Kidney epithelial cell (primary cell): Measurements from ENCODE around the gene MGAT2. TPM values are rescaled to one million over a fixed set of nuclear protein-coding genes. Genes with fewer than 3 reads are reported as not detected.
"Not testable (repeated sequence)": the region's sequence is repeated elsewhere in the genome, so short reads cannot be mapped to it uniquely, and the experiment has no call there.

Experiments used
- DNase-seq: peaks from one replicate; pipeline ENCODE4 v3.0.0-alpha.2; 2010; ENCODE audit warnings: low read depth
- H3K27me3 ChIP-seq: 2 replicates; pipeline ENCODE4 v1.6.0; 2011; ENCODE audit warnings: low read length; ENCODE audit not compliant: control insufficient read depth, insufficient read depth
- H3K36me3 ChIP-seq: 2 replicates; pipeline ENCODE4 v1.5.1; 2011; ENCODE audit warnings: low read length; ENCODE audit not compliant: control insufficient read depth, insufficient read depth
- H3K4me3 ChIP-seq: 2 replicates; pipeline ENCODE4 v1.5.1; 2011; ENCODE audit warnings: low read depth, mild to moderate bottlenecking, control low read depth, low read length
- total RNA-seq: library from RNA; depleted of rRNA; stranded (reverse); fragments of >200 nt; gene quantifications from 2 replicates; pipeline ENCODE4 v1.2.3, GENCODE V29; 2015
- TF ChIP-seq, protein P1 (sequence below): IDR thresholded peaks from 2 replicates; pipeline ENCODE4 v1.5.1; 2011; ENCODE audit warnings: mild to moderate bottlenecking, moderate library complexity, low read length, control low read depth, inconsistent platforms; ENCODE audit not compliant: insufficient read depth, poor library complexity, severe bottlenecking

MGAT2 gene
- total RNA-seq, 1 donor from 2014 or later: 45.2 TPM

DNA sequence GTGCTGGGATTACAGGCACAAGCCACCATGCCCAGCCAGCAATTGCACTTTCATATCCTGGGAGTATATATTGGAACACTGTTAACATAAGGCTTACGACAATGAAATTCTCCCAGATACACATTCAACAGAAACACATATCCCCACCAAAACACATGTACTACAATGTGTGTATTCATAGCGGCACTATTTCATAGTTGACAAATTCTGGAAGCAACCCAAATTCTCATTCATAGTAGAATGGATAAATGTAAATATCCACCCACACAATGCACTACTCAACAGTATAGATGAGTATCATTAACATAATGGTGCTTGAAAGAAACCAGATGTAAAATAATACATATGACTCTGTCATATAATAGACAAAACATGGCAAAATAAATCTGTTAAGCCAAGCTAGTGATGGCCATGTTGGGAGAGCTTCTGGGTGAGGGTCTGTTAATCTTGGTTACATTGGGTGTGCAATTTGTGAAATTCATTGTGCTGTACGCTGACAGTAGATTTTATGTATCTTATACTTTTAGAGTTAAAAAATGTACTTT lies 17.0 kb downstream of the MGAT2 start:
- Histone ChIP-seq H3K27me3 (no peaks in the 10 kb centered on the region), H3K4me3 (no peak overlapping the region), H3K36me3 (no peaks in the 10 kb centered on the region)
- no peak for DNase-seq
- TF ChIP-seq, protein P1, sequence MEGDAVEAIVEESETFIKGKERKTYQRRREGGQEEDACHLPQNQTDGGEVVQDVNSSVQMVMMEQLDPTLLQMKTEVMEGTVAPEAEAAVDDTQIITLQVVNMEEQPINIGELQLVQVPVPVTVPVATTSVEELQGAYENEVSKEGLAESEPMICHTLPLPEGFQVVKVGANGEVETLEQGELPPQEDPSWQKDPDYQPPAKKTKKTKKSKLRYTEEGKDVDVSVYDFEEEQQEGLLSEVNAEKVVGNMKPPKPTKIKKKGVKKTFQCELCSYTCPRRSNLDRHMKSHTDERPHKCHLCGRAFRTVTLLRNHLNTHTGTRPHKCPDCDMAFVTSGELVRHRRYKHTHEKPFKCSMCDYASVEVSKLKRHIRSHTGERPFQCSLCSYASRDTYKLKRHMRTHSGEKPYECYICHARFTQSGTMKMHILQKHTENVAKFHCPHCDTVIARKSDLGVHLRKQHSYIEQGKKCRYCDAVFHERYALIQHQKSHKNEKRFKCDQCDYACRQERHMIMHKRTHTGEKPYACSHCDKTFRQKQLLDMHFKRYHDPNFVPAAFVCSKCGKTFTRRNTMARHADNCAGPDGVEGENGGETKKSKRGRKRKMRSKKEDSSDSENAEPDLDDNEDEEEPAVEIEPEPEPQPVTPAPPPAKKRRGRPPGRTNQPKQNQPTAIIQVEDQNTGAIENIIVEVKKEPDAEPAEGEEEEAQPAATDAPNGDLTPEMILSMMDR: no peak

DNA sequence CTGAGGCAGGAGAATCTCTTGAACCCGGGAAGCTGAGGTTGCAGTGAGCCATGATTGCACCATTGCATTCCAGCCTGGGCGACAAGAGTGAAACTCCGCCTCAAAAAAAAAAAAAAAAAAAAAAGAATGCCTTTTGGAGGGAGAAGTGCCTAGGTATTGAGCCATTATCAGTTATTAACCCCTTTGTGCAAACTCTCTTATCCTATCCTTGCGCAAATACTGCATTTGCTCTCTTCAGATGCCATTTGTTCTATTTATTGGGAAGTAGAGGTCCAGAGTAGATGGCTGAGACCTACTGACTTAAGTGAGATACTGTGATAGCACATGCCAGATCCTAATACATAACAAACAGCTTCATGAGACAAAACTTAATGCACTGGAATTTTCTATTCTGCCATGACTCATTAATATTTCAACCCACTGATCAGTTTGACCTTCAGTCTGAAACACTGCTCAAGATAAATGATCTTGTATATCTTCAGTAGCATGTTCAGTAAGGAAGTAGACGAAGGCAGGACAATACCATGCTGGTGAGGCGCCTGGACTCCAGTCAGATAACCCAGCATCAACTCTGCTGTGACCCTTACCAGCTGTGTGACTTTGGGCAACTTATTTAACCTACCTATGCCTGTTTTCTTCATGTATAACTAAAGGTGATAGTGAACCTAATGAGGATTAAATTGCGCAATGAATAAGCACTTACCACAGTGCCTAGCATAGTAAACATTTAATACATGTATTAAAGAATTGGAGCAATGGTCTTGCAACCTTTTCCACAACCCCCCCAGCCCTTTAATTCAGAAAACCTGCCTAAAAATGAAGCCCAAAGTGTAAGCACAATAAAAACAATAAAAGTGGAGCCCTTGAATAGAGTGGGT lies 20.2 kb downstream of the MGAT2 start:
- Histone ChIP-seq H3K4me3 (no peak overlapping the region), H3K36me3 (no peaks in the 10 kb centered on the region), H3K27me3 (no peaks in the 10 kb centered on the region)
- TF ChIP-seq, protein P1: no peak
- no peak for DNase-seq

DNA sequence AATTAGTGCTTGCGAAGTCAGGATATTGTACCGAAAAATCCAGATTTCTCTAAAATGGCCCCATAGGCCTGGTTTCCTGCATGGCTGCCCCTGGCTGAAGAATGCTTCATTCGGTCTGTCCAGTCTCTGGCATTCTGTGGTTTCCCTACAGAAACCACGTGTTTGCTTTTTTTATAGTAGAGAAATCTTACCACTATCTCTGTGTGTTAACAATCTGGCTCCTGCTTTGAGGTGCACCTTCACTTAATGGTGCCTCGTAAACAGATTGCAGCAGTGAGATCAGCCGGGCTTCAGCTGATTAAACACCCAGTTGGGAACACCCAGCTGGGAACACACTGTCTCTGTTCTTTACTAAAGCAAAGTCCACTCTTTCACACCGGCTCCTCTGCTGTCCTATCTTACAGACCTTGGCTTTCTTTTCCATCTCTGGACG lies 21.1 kb downstream of the MGAT2 start:
- H3K27me3 ChIP-seq: no peaks in the 10 kb centered on the region
- H3K4me3 ChIP-seq: no peak overlapping the region
- TF ChIP-seq, protein P1: no peak
- H3K36me3 ChIP-seq: no peaks in the 10 kb centered on the region
- DNase-seq: no peak

DNA sequence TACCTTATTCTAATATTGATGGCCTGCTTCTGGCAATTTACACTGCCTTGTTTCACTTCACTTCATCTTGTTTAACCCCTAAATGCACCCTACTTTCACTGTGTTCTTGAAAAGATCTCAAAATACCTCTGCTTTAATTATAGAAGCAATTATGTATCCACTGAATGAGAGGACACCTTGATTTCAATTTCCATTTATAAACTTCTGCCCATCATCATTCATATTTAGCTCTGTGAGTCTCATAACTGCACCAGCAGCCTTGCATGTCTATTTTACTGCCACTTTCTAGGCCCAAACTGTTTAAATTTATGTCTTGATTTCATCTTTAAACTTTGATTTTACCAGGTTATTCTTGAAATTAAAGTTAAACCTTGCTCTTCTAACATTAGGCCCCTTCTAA lies 21.6 kb downstream of the MGAT2 start:
- Histone ChIP-seq H3K27me3 (no peaks in the 10 kb centered on the region), H3K4me3 (no peak overlapping the region), H3K36me3 (no peaks in the 10 kb centered on the region)
- DNase-seq: no peak
- TF ChIP-seq, protein P1: no peak

GRCh38 chr14:49653508-49653907 lies 32.9 kb downstream of the MGAT2 start:
- Histone ChIP-seq H3K36me3 (no peaks in the 10 kb centered on the region), H3K27me3 (no peaks in the 10 kb centered on the region), H3K4me3 (no peak overlapping the region)
- DNase-seq: no peak
- TF ChIP-seq, protein P1: no peak

- Histone ChIP-seq H3K4me3 (no peak overlapping the region), H3K27me3 (no peaks in the 10 kb centered on the region), H3K36me3 (no peaks in the 10 kb centered on the region)
- TF ChIP-seq, protein P1: no peak
- no peak for DNase-seq
These were observed 33.9 kb downstream of the MGAT2 start for GRCh38 chr14:49654511-49654910.

- H3K27me3 ChIP-seq, H3K4me3 ChIP-seq, DNase-seq, H3K36me3 ChIP-seq: not testable (repeated sequence)
These were observed 36.9 kb downstream of the MGAT2 start for GRCh38 chr14:49657500-49657899.
